GM21360 (cell line): ENCODE data around the gene DUSP5.
"Not testable (repeated sequence)": the region's sequence is repeated elsewhere in the genome, so short reads cannot be mapped to it uniquely, and the experiment has no call there.

Experiments used
- ATAC-seq: cut with Tn5 transposase; IDR thresholded peaks from one replicate; pipeline ENCODE4 v1.9.1; 2021; ENCODE audit warnings: mild to moderate bottlenecking, moderate library complexity; ENCODE audit not compliant: unreplicated experiment

DUSP5 gene

DNA sequence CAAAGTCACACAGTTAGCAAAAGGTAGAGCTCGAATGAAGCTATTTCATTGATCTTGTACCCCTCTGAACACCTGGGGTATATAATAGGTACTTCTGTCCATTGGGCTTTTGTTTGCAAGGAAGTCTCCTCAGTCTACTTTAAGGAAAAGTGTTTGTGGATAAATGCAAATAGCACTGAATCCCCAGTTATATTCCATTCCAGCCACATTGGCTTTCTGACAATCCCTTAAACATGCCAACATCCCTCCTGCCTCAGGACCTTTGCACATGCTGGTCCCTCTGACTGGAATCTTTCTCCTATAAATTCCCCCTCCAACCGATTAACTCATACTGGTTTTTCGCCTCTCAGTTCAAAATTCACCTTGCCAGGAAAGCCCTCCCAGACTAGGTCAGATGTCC is 17.1 kb downstream of the DUSP5 start:
- no peak for ATAC-seq

DNA sequence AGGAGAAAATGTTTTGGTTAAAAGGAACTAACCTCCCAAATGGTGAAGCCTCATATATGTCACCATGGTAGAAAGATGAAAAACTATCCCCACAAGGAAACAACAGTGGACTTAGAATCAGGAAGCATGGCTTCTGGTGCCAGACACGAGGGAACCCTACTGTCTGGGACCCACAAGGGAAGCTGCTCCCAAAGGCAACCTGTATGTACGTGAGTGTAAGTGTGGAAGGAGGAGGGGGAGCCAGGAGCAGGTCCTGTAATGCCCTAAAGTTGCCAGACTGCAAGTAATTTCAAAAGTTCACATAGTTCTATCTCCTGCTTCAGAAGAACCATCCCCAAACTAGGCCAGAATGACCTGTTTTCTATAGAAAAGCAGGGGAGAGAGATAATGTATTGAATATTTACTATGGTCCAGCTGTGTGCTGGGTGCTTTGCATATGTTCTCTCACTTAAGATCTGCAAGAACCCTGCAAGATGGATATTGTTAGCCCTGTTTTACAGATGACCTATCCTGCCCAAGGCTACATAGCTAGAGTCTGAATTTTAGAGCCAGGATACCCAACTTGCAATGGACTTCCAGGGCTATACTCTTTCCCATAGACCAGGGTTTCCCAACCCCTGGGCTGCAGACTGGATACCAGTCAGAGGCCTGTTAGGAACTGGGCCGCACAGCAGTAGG is 19.2 kb downstream of the DUSP5 start:
- no peak for ATAC-seq

DNA sequence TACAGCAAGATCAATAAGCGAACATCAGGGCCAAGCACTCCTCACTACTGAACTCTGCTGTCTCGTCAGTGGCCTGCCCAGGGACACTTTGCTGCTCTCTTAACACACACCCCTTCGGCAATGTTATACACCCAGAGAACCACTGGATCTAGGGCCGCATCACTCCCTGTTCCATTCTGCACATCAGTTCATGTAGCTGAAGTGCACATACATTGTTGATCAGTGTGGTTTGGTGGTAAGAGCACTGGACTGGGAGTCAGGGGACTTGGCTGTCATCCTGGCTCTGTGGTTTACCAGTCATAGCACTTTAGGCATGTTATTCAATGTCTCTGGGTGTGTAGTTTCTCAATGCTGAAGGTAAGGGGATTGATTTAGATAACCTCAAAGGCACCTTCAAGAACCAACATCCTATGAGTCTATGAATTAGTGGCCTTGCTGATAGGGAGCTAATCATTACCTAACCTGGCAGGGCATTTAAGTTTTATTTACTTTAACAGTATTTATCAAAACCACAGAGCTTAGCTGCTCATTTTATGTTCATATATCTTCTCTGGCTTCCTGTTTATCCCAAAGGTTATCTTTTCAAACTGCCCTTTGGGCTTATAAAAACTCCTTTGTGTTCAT is 24.8 kb downstream of the DUSP5 start:
- no peak for ATAC-seq

DNA sequence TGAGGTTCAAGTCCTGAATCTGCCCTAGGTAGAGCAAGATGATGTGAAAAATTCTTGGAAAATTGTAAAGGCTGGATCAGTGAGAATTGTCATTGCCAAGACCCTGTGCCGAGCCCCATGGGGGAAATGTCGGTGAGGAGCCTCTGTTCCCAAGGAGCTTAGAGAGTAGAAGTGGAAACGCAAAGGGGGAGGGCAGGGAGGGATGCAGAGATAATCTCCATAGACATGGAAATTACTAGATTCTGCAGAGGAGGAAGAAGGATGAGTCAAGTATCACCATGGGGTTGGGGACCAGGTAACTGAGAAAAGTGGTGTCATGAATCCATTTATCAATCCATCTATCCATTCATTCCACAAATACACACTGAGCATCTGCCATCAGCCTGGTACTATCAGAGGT is 26.0 kb downstream of the DUSP5 start:
- no peak for ATAC-seq

DNA sequence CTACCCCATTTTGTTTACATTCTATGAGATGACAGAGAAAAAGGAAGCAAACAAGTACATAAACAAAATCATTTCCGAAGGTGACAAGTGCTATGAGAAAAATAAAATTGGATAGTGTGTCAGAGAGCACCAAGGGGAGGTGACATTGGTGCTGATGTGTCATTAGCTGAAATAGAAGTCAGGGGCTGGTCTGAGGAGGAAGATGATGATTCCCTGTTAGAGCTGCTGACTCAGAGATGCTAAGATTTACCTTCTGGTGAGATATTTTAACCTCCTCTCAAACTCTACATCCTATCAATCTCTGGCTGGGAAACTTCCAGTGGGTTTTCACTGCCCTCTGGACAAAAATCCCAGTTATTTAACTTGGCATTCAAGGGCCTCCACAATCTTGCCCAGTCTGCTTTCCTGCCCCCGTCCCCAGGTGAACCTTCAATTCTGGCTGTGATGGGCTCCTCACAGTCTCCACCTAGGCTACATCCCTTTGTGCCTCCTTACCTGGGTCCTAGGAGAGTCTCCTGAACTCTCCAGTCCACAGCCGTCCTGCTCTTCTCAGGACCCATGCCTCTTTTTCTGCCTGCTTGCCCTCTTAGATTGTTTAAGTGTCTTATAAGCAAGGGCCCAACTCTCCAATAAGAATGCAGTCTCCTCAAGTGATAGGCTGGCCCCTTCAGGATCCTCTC is 26.6 kb downstream of the DUSP5 start:
- no peak for ATAC-seq

DNA sequence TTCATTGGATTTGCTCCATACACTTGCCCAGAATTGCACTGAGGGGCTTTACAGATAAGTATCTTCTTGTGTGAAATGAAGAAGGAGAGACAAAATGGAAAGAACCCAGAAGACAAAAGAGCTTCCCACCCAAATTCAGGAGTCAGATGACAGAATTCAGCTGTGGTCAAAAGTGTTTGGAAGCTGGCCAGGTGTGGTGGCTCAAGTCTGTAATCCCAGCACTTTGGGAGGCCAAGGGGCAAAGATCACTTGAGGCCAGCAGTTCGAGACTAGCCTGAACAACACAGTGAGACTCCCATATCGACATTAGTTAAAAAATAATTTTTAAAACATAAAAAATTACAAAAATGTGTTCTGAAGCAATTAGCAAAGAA is 27.1 kb downstream of the DUSP5 start:
- ATAC-seq, result no peak

DNA sequence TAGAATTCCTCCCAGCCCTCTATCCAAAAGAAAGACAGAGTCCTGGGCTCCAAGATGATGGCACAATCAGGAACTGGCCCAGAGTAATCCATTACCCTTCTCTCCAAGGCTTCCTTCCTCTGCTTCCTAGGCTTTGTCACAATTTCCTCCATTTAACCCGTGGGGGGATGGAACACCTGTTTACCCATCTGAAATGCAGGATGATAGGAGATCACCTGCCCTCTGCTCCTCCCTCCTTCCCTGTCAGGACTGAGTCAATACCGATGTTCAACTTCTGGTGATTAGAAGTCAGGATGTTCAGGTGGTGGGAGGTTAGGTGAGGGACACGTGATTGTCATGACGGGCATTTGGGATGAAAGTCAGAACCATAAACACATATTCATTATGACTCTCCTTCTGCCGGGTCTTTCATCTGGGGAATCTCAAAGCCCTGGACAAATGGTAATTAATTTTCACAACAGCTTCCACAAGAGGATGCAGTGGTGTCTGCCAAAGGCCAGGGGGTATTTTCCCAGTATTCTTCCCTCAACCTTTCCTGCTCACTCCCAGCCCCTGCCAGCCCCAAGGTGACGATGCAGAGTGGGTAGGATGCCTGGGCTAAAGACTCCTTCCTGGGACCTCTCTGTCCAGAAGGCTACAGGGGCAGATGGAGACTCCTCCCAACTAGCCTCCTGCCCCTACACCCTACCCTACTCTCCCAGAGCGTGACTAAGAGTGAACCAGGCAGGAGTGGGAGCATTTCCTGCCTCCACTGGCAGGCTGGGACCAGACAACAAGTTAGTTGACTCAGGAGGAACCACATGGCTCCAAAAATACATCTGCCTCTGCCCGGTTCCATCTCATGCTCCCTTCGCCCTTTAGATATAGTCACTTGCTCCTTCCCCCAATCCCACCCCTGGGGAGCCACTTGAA is 27.9 kb downstream of the DUSP5 start:
- ATAC-seq, result no peak

DNA sequence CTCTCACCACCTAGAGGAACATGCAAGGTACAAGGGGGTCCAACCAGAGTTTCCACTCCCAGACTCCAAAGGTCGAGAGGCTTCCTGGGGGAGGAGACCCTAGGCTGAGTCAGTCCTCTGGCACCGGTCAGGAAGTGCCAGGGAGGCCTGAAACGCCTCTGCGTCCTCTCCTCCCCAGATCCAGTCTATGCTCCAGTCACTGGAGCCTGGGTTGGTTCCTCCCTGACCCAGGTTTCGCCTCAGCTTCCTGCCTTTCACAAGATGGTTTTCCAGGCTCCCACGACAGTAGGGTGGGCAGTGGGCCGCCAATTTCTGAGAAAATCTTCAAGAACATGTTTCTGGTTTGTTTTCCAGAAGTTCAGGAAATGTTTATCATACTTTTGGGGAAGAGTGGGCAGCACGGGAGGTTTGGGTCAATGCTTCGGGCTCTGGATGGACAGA is 30.0 kb downstream of the DUSP5 start:
- no peak for ATAC-seq

DNA sequence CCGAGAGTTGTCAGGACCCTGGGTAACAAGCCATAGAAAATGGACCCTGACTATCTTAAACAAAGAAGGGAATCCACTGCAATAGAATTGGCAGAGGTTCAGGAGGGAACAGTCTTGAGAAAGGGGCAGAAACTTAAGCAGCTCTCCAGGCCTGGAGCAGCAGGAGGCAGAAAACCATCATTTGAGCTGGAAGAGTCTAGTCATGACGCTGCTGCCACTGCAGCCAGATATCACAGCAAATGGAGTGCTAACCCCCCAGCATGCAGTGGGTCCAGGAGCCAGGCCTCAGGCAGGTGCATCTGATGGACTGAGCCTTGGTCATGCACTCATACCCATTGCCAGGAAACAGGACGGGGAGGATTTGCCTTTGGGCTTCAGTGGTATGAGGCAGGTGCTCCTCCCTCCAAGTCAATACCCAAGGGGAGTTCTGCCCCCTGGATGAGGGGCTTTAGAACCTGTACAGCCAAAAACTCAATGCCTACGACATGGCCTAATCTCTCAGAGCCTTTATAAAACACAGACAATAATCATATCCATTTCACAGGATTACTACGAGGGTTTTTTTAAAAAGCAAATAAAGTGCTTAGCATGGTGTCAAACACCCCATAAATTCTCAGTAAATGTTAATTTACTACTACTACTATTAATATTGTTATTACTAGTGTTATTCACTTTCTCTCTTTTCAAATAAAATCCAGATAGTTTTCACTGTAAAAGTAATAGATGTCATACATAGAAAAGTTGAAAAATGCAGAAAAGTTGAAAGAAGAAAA is 30.7 kb downstream of the DUSP5 start:
- peak; percentile 3 for ATAC-seq

DNA sequence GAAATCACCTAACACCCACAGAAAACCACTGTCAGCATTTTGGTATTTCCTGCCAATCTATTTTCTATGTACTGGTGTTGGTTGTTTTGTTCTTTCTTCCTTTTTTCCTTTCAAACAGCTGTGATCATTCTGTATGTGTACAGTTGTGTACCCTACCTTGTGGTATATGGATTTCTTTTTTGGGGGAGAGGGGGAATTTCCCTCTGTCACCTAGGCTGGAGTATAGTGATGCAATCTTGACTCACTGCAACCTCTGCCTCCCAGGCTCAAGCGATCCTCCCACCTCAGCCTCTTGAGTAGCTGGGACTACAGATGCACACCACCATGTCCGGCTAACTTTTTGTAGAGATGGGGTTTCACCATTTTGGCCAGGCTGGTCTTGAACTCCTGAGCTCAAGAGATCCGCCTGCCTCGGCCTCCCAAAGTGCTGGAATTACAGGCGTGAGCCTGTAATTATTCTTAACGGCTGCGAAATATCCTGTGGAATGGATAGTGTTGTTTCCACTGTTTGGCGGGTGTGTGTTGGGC is 31.4 kb downstream of the DUSP5 start:
- peak; percentile 78 for ATAC-seq

DNA sequence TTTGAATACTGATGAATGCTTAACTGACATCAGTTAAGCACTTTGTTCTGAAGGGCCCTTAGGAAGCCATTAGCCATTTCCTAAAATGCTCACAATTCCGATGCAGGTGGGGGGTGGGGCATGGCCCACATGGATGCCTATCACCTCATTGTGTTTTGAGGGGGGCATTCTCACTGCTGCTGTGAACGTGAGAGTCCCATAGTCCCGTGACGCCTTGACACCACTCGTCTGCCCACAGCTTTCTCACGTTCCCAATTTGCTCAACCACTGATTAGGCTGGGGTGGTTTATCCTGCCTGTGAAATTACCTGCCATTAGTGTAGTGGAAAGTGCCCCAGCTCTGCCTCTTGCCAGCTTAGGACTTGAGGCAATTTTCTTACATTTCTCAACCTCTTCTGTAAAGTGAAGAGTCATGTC is 31.9 kb downstream of the DUSP5 start:
- ATAC-seq, result no peak

DNA sequence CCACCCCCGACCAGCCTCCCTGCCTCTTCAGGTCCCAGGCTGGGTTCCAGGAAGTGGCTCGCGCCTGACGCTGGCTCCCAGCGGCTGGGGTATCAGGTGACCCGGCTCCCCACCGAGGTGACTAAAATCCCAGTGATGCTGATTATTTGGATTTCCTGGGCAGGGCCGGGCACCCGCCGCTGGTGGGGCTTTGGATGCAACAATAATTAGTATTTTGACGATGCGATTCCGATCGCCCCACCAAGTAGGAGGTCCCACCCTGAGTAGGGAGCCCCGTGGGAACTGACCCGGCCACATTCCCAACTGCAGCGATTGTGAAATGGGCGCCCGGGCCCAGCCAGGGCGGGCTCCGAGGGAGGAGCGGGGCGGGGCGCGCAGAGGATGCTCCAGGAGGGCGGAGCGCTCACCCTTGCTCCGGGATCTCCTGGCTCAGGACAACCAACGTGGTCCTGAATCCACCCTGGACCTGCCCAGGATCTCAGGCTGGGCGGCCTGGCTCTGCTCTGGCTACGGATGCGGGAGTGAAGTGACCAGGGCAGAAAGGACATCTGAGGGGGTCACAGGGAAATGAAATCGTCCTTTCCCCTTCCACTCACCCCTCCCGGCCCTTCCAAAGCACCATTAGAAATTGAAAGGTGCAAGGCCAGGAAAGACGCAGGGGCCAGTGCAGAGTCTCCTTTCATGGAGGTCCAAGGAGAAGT is 32.6 kb downstream of the DUSP5 start:
- ATAC-seq, result no peak

DNA sequence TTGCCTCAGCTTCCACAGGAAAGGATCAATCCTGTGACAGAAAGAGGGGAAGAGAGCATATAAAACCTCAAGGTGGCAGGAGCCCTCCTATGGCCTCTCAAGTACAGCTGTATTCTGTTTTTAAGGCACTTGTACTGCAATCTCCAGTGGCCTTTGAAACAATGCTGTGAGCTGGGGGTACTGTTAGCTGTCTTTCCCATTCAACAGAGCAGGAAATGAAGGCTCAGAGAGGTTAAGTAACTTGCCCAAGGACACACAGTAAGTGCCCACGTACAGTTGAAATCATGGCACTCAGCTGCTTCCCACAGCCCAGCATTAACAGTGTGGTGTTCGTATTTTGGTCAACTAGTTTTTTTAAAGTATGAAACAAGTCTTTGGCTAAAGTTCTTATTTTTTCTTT is 34.0 kb downstream of the DUSP5 start:
- ATAC-seq, result no peak

DNA sequence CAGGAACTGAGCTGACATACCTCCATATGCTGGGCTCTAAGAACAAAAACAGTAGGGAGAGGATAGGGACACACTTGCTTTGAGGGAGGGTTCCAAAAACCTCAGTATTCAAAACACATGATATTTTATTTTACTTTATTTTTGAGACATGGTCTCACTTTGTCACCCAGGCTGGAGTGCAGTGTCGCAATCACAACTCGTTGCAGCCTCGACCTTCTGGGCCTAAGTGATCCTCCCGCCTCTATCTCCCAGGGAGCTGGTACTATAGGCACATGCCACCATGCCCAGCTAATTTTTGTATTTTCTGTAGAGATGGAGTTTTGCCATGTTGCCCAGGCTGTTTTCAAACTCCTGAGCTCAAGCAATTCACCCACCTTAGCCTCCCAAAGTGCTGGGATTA is 34.9 kb downstream of the DUSP5 start:
- not testable (repeated sequence) for ATAC-seq

DNA sequence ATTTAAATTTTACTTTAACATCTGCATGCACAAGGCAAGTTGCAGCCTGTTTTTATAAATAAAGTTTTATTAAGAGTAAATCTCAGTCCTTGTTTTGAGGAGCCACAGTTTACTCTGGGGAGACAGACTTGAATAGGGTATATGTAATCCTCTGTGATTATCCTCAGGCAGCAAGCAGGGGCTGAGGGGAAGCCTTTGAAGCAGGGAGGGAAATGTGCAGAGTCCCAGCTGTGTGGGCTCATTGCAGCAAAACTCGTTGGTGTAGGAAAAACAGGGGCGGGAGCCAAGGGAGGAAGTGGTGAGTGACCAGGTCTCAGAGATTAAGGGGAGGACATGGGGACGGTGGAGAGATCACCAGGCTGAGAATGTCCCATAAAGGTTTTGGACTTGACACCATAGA is 35.4 kb downstream of the DUSP5 start:
- no peak for ATAC-seq

DNA sequence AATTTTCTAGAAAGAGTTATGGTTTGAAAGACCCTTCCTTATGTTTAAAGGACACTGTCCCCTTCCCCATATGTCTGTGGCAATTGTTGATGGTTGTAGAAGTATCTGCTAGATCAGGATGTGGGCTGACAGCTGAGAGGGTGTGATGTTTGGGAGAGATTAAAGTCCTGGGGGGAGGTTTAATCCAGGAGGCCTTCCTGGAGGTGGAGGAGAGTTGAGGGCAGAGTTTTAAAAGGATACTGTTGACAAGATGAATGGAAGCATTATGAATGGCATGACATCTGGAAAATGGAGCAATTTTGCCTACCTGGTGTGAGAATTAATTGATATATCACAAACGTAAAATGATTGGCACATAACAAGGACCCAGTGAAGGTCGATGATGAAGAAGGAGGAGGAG is 36.9 kb downstream of the DUSP5 start:
- ATAC-seq, result no peak

DNA sequence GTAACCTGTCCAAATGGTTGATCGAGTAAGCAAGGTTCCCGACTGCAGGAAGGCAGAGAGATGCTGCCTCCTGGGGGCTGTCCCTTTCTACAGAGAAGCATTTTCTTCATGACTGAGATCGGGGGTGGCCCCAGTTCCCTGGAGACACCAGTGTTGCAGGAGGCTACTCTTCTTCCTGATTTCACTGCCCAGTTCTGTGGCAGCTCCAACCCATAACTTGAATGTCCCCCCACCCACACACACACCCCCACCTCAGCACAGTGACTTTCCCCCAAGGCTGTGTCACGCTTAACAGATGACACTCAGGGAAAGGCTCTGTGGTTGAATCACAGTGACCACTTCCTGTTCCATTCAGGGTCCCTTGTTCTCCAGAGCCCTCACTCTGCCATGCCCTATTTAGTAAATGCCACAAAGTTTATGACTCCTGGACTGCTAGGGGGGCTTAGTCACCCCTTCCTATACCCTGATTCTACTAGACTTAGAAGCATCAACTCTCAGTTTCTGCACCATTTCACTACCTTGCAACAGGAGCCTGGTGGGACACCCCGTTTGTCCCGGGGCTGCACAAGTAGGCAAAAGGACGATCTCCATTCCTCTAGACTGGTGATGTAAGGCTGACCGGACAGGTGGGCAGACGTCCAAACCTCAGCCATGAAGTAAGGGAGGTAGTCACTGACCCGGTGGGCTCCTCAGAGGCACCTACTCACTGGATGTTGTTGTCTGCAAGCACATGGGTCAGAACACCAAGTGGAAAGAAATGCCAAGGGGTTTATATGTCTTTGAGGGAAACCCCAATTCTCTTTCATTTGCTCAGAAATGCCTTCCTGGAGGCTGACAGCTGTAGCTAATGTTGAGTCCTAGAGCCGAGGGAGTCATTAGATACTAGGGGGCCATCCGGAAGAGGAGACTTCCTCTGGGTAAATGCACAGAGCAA is 38.5 kb downstream of the DUSP5 start:
- ATAC-seq, result peak; percentile 85

DNA sequence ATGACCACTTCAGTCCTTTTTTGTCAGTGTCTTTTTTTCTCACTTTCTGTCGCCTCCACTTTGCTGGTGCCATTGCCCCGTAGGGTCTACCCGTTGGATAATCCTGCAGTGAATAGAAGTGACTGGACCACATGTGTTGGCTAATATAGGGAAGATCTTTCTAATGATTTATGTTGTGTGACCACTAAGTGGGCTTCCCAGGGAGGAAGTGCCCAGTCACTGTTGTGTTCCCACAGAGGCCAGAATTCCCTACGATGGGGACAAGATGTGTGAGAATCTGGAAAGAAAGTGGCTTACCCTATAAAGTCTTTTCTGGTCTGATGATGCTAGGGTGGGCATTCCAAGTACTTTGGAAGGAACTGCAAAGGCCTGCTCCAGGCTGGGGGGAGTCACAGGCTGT is 41.4 kb downstream of the DUSP5 start:
- ATAC-seq, result no peak

DNA sequence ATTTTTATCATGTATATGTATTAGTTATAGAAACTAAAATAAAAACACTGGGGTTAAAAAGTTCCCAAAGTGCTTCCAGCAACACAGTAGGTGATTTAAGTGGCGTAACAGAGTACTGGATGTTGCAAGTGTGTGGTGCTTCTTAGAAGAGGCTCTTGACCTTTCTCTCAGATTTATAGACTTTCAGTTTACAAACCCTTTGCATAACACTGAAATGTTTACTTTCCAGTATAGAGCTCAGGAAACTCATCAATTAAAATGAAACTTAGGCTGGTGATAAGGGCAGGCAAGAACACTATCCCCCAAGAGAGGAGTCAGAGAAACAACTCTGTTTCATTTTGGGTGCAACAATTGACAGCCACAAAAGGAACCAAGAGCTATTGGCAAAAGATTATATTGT is 42.3 kb downstream of the DUSP5 start:
- ATAC-seq, result no peak
